ENCODE results near the gene KDM4B. TPM values are rescaled to one million over a fixed set of nuclear protein-coding genes. Genes with fewer than 3 reads are reported as not detected.

KDM4B gene
- total and polyA plus RNA-seq, 2 of the 8 experiments (the other 6 are each of a cell fraction or from before 2014, with no cell fraction given): 12.0 to 31.9 TPM

GRCh38 chr19:4939466-4939865, 29.4 kb upstream of the KDM4B start:
- Histone ChIP-seq H3K9ac (replicated peaks in 1 of 4; ENCODE audit: extremely low read depth in 1 of 4, low read depth in 3 of 4, low read length in 3 of 4) (no peak overlapping the region), H3K36me3 (ENCODE audit: control insufficient read depth in 2 of 4, insufficient read depth in 4 of 4, low read length in 3 of 4) (peaks cover 7 to 34% (median 13%) of the 10 kb centered on the region in 4 experiments; a peak in 5 of 8 replicates), H3K79me2 (ENCODE audit: control insufficient read depth in 1 of 2, insufficient read depth in 2 of 2, low read length in 2 of 2) (no peaks in the 10 kb centered on the region; a peak in 1 of 4 replicates), H3K4me3 (ENCODE audit: extremely low read depth in 1 of 4, insufficient read depth in 2 of 4, low read depth in 3 of 4, low read length in 4 of 4) (no peak overlapping the region), H4K5ac (ENCODE audit: insufficient read length, low read depth, low read length) (no peak overlapping the region), H3K4ac (replicated peaks; ENCODE audit: insufficient read length, low read depth, low read length) (no peak overlapping the region), H3K27ac (ENCODE audit: low read depth, low read length) (no peak overlapping the region), H2BK5ac (ENCODE audit: low read depth, low read length) (no peak overlapping the region), H2BK12ac (ENCODE audit: low read depth, low read length) (no peak overlapping the region), H2AK5ac (ENCODE audit: low read depth, low read length) (no peak overlapping the region), H4K91ac (replicated peaks; ENCODE audit: insufficient read length, low read length) (no peak overlapping the region), H3K27me3 (replicated peaks in 1 of 4; ENCODE audit: control insufficient read depth in 3 of 4, extremely low read depth in 1 of 4, insufficient read depth in 3 of 4, low read length in 3 of 4) (no peaks in the 10 kb centered on the region), H2BK15ac (ENCODE audit: low read length) (no peak overlapping the region), H3K9me3 (ENCODE audit: insufficient read depth in 2 of 2, low read depth in 1 of 2, low read length in 1 of 2) (no peaks in the 10 kb centered on the region), H3K4me2 (ENCODE audit: insufficient read depth in 1 of 2, low read depth in 2 of 2, low read length in 2 of 2) (no peak overlapping the region), H3K18ac (ENCODE audit: extremely low read depth, low read length) (no peak overlapping the region), H4K8ac (ENCODE audit: extremely low read depth, insufficient read depth, low read length) (no peak overlapping the region), H4K20me1 (replicated peaks in 1 of 2; ENCODE audit: control insufficient read depth in 1 of 2, insufficient read depth in 2 of 2, low read length in 2 of 2) (peaks cover 2 to 10% of the 10 kb centered on the region in 2 experiments), H3K79me1 (ENCODE audit: low read depth, low read length) (peaks cover 3% of the 10 kb centered on the region; the same call in 1 of the 2 replicates), H3K4me1 (replicated peaks in 1 of 4; ENCODE audit: control insufficient read depth in 3 of 4, insufficient read depth in 4 of 4, low read length in 3 of 4) (no peaks in the 10 kb centered on the region), H3K56ac (replicated peaks; ENCODE audit: insufficient read length, low read depth, low read length) (no peak overlapping the region), H3K23me2 (ENCODE audit: low read depth, low read length) (no peaks in the 10 kb centered on the region), H2AFZ (ENCODE audit: low read length) (no peak overlapping the region), H2BK120ac (replicated peaks; ENCODE audit: low read depth, low read length) (no peak overlapping the region), H3K14ac (ENCODE audit: insufficient read length) (no peak overlapping the region), H3K23ac (ENCODE audit: insufficient read length) (no peak overlapping the region), H2BK20ac (ENCODE audit: low read length) (no peak overlapping the region)
- ChIA-PET CTCF (ENCODE audit: partially characterized antibody) (interaction anchor here (0.6 to 6.8 kb wide), 5 partner anchors 10 to 90 kb away, joined by 3 to 67 read pairs (median 8); no protein-coding TSS in a partner anchor), POLR2A (ENCODE audit: partially characterized antibody) (interaction anchor here (0.8 kb wide), 2 partner anchors 10 to 48 kb away, joined by 3 to 5 read pairs; no protein-coding TSS in a partner anchor)
- 95% methylated on average over 7 of the region's 7 CpGs; no CpG with 5 or more reads in 1 of the 2 experiments for WGBS, 2 experiments (ENCODE audit: extremely low coverage in 1 of 2, insufficient coverage in 1 of 2, insufficient read length in 1 of 2, insufficient replicate concordance in 2 of 2, low coverage in 1 of 2, low lambda C conversion rate in 2 of 2, missing lambda C conversion rate in 1 of 2)
- FAIRE-seq: no peak
- no peak for DNase-seq (ENCODE audit: low read depth in 1 of 2, low spot score in 2 of 2)
- TF ChIP-seq NRF1 (IDR thresholded peaks at IDR 0.05; ENCODE audit: low read depth, low read length) (no peak), MAFK (IDR thresholded peaks at IDR 0.05; ENCODE audit: low read depth, low read length) (no peak), BRCA1 (IDR thresholded peaks at IDR 0.05; ENCODE audit: low read depth, low read length) (no peak), FOSL1 (IDR thresholded peaks at IDR 0.05; ENCODE audit: insufficient read depth, low read depth, low read length) (no peak), CTBP2 (IDR thresholded peaks at IDR 0.05; ENCODE audit: borderline replicate concordance, insufficient read depth, insufficient read length, low read length) (no peak), SIX5 (IDR thresholded peaks at IDR 0.05; ENCODE audit: low read depth, low read length) (no peak), RNF2 (IDR thresholded peaks at IDR 0.05; ENCODE audit: borderline replicate concordance, low read depth, low read length, missing control alignments, poor library complexity, severe bottlenecking) (no peak), CTCF (IDR thresholded peaks at IDR 0.05; ENCODE audit: control extremely low read depth in 1 of 3, insufficient read depth in 1 of 3, low read depth in 1 of 3, low read length in 3 of 3) (no peak), CBX5 (IDR thresholded peaks at IDR 0.05; ENCODE audit: low read depth, low read length) (no peak)
